Measurements from ENCODE around the gene ZFYVE28.

DNA sequence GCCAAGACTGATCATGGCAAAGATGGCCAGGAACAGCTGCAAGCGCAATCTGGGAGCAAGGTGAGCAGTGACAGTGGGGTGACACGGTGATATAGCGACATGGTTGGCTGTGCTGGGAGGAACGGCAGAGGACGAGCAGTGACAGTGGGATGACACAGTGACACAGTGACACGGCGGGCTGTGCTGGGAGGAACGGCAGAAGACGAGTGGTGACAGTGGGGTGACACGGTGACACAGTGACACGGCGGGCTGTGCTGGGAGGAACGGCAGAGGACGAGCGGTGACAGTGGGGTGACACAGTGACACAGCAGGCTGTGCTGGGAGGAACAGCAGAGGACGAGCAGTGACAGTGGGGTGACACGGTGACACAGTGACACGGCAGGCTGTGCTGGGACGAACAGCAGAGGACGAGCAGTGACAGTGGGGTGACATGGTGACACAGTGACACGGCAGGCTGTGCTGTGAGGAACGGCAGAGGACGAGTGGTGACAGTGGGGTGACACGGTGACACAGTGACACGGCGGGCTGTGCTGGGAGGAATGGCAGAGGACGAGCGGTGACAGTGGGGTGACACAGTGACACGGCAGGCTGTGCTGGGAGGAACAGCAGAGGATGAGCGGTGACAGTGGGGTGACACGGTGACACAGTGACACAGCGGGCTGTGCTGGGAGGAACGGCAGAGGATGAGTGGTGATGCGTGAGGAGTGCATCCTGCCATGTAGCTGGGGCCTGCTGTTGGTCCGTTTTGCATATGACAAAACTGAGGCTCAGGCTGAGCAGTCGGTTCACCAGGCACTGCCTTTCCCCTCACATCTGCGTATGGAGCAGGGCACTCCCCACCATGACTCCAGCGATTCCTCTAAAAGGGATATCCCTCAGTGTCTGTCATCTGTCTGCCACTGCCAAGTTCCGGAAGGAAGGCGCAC, 120.6 kb downstream of the ZFYVE28 start:
- TF ChIP-seq, protein P1, sequence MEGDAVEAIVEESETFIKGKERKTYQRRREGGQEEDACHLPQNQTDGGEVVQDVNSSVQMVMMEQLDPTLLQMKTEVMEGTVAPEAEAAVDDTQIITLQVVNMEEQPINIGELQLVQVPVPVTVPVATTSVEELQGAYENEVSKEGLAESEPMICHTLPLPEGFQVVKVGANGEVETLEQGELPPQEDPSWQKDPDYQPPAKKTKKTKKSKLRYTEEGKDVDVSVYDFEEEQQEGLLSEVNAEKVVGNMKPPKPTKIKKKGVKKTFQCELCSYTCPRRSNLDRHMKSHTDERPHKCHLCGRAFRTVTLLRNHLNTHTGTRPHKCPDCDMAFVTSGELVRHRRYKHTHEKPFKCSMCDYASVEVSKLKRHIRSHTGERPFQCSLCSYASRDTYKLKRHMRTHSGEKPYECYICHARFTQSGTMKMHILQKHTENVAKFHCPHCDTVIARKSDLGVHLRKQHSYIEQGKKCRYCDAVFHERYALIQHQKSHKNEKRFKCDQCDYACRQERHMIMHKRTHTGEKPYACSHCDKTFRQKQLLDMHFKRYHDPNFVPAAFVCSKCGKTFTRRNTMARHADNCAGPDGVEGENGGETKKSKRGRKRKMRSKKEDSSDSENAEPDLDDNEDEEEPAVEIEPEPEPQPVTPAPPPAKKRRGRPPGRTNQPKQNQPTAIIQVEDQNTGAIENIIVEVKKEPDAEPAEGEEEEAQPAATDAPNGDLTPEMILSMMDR (IDR thresholded peaks at IDR 0.05; ENCODE audit: low read depth, low read length, poor library complexity, severe bottlenecking) = no peak
- no peak for TF ChIP-seq EZH2phosphoT487 (IDR thresholded peaks at IDR 0.05; ENCODE audit: borderline replicate concordance, low read length)
